ENCODE measurements around the gene TGM3.

The TGM3 gene

GRCh38 chr20:2307136-2307535 lies 11.3 kb downstream of the TGM3 start:
- DNase-seq (ENCODE audit: low spot score): no peak

- DNase-seq (ENCODE audit: low spot score): no peak
Observed at GRCh38 chr20:2311329-2311728, 15.5 kb downstream of the TGM3 start.

DNA sequence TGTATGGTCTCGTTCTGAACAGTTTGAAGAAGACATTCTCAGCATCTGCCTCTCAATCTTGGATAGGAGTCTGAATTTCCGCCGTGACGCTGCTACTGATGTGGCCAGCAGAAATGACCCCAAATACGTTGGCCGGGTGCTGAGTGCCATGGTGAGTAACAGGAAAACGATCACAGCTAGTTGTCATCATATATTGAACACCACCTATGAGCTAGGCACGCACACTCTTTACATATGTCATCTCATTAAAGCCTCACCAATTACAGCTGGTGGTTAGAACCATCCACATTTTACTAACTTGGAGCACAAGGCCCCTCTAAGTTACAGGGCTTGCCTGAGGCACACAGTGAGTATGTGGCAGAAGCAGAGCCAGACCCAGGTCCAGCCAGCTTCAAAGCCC lies 17.1 kb downstream of the TGM3 start:
- no peak for DNase-seq (ENCODE audit: low spot score)

- DNase-seq (ENCODE audit: low spot score): no peak
Observed at GRCh38 chr20:2313316-2313715, 17.5 kb downstream of the TGM3 start.

- DNase-seq (ENCODE audit: low spot score): no peak
Observed at GRCh38 chr20:2314759-2315439, 19.1 kb downstream of the TGM3 start.

GRCh38 chr20:2315440-2315778 lies 19.6 kb downstream of the TGM3 start:
- DNase-seq (ENCODE audit: low spot score): no peak

GRCh38 chr20:2316847-2317495 lies 21.2 kb downstream of the TGM3 start:
- no peak for DNase-seq (ENCODE audit: low spot score)

- DNase-seq (ENCODE audit: low spot score): no peak
Observed at GRCh38 chr20:2320813-2321658, 25.2 kb downstream of the TGM3 start.

- DNase-seq (ENCODE audit: low spot score): no peak
Observed at GRCh38 chr20:2323051-2323450, 27.2 kb downstream of the TGM3 start.

GRCh38 chr20:2326046-2326445 lies 30.2 kb downstream of the TGM3 start:
- DNase-seq (ENCODE audit: low spot score): no peak

GRCh38 chr20:2327620-2328555 lies 32.1 kb downstream of the TGM3 start:
- no peak for DNase-seq (ENCODE audit: low spot score)

DNA sequence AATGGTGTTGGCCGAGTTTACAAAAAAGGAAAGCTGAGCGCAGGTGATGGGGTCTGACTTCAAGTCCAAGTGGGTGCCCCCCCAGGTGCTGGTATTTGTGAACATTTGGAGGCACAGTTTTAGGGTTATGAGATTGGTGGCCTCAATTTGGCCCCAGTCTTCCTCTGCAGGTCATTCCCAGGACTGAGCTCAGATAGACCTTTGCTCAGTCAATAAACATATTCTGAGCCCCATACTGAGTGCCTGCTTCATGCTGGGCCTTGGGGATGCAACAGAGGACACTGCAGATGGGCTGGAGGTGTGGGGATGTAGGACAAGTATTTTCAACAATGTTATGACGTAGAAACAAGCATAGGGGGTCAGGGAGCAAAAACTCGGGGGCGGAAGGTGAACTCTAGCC lies 33.5 kb downstream of the TGM3 start:
- DNase-seq (ENCODE audit: low spot score): no peak

DNA sequence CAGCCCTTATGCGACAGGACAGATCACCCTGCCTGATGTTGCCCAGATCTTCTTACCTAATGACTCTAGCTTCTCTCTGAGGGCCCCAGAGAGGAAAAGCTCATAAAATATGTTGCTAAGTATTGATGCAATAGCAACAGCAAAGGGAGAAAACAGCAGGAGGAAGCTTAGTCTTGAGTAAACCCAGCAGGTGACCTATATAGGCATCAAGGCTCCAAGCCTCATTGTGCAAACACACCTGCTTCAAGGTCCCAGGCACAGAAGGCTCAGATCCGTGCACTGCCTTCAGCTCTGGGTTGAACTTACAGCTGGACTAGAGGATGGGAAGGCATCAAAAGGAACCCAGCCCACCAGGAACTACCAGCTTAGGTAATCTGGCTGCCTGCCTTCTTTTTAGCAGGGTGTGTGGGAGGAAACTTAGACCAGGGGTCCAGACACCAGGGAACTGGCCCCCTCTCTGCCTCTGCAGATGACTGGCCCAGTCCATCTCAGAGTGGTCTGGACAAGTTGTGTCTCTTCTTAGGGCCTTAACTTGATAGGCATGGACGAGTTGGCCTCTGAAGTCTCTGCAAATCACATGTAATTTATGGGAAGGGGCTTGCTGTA lies 34.4 kb downstream of the TGM3 start:
- no peak for DNase-seq (ENCODE audit: low spot score)

DNA sequence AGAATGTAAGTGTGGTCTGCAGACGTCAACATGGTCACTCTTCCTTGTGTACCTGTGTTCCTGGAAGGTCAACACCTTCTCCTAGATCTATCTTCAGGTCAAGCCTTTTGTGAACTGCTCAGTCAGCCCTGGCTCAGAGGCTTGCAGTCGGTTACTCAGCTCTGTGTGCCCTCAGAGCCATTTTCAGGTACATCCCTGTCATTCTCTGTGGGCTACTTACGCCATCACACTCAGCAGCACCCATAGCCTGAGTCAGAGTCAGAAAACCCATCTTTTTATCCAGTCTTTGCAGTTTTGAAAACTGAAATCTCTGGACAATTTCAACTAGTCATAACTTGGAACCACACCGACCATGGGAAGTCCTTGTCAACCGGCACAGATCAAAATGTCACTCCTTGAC lies 35.3 kb downstream of the TGM3 start:
- DNase-seq (ENCODE audit: low spot score): no peak

GRCh38 chr20:2331901-2332565 lies 36.2 kb downstream of the TGM3 start:
- no peak for DNase-seq (ENCODE audit: low spot score)

GRCh38 chr20:2332711-2333110 lies 36.9 kb downstream of the TGM3 start:
- no peak for DNase-seq (ENCODE audit: low spot score)

- DNase-seq (ENCODE audit: low spot score): no peak
Observed at GRCh38 chr20:2333821-2334220, 38.0 kb downstream of the TGM3 start.

- no peak for DNase-seq (ENCODE audit: low spot score)
Observed at GRCh38 chr20:2335096-2335870, 39.5 kb downstream of the TGM3 start.

- no peak for DNase-seq (ENCODE audit: low spot score)
Observed at GRCh38 chr20:2336471-2336870, 40.7 kb downstream of the TGM3 start.

GRCh38 chr20:2337142-2337541 lies 41.3 kb downstream of the TGM3 start:
- no peak for DNase-seq (ENCODE audit: low spot score)

All from NAMALWA (cell line).